ENCODE results near the gene IFITM2. TPM values are rescaled to one million over a fixed set of nuclear protein-coding genes. Genes with fewer than 3 reads are reported as not detected.
A peak's percentile ranks its signal among the peaks of the same experiment; 100 is the strongest.

The IFITM2 gene
- total and polyA plus RNA-seq, 2 experiments from 2014 or later = 59.2 to 504 TPM

- no peak for TF ChIP-seq CTCF (IDR thresholded peaks at IDR 0.05; ENCODE audit: poor library complexity)
- TF ChIP-seq EZH2 (IDR thresholded peaks at IDR 0.05; ENCODE audit: borderline replicate concordance) = no peak
- TF ChIP-seq EZH2phosphoT487 (IDR thresholded peaks at IDR 0.05; ENCODE audit: low read depth, severe bottlenecking, unreplicated experiment) = no peak
- Histone ChIP-seq H2AFZ (no peak within 1 kb of the TSS), H3K79me2 (no peaks in the 10 kb centered on the region), H3K4me1 (ENCODE audit: insufficient read depth) (peaks cover 3% of the 10 kb centered on the region), H3K4me2 (no peak within 1 kb of the TSS), H3K36me3 (replicated peaks; ENCODE audit: insufficient read depth, low read depth) (no peaks in the 10 kb centered on the region), H3K4me3 (no peak within 1 kb of the TSS), H3K9me2 (replicated peaks; ENCODE audit: insufficient read depth) (no peaks in the 10 kb centered on the region), H3K27ac (no peak within 1 kb of the TSS), H4K20me1 (ENCODE audit: insufficient read depth, poor library complexity, severe bottlenecking) (no peaks in the 10 kb centered on the region), H3K27me3 (no peaks in the 10 kb centered on the region), H3K9me3 (ENCODE audit: low read depth) (no peaks in the 10 kb centered on the region)
- DNase-seq (ENCODE audit: low spot score) = no peak
- WGBS (ENCODE audit: low lambda C conversion rate, missing lambda C conversion rate) = 83% methylated on average over 16 of the region's 40 CpGs
Observed at GRCh38 chr11:299081-299891, 8.3 kb upstream of the IFITM2 start, which contains the start of gene IFITM5. TSS of gene IFITM5 (minus strand) at chr11:299526. CDS start at chr11:299490, 36 bp downstream.

- DNase-seq (ENCODE audit: low spot score) = peak; percentile 61
- Histone ChIP-seq H3K9me3 (ENCODE audit: low read depth) (no peaks in the 10 kb centered on the region), H2AFZ (no peak overlapping the region), H3K27ac (no peak overlapping the region), H3K4me1 (ENCODE audit: insufficient read depth) (peaks cover 3% of the 10 kb centered on the region), H3K79me2 (no peaks in the 10 kb centered on the region), H4K20me1 (ENCODE audit: insufficient read depth, poor library complexity, severe bottlenecking) (no peaks in the 10 kb centered on the region), H3K9me2 (replicated peaks; ENCODE audit: insufficient read depth) (no peaks in the 10 kb centered on the region), H3K27me3 (no peaks in the 10 kb centered on the region), H3K36me3 (replicated peaks; ENCODE audit: insufficient read depth, low read depth) (no peaks in the 10 kb centered on the region), H3K4me3 (no peak overlapping the region), H3K4me2 (no peak overlapping the region)
- WGBS (ENCODE audit: low lambda C conversion rate, missing lambda C conversion rate) = 47% methylated on average over 16 of the region's 20 CpGs
- TF ChIP-seq EZH2 (IDR thresholded peaks at IDR 0.05; ENCODE audit: borderline replicate concordance) (no peak), CTCF (IDR thresholded peaks at IDR 0.05; ENCODE audit: poor library complexity) (peak; percentile 25), EZH2phosphoT487 (IDR thresholded peaks at IDR 0.05; ENCODE audit: low read depth, severe bottlenecking, unreplicated experiment) (no peak)
Observed at GRCh38 chr11:299951-300735, 7.5 kb upstream of the IFITM2 start.

- TF ChIP-seq EZH2 (IDR thresholded peaks at IDR 0.05; ENCODE audit: borderline replicate concordance) = no peak
- no peak overlapping the region for H3K4me3 ChIP-seq
- no peaks in the 10 kb centered on the region for H3K36me3 ChIP-seq (replicated peaks; ENCODE audit: insufficient read depth, low read depth)
- no peaks in the 10 kb centered on the region for H3K9me2 ChIP-seq (replicated peaks; ENCODE audit: insufficient read depth)
- no peaks in the 10 kb centered on the region for H3K27me3 ChIP-seq
- WGBS (ENCODE audit: low lambda C conversion rate, missing lambda C conversion rate) = 88% methylated on average over 7 of the region's 12 CpGs
- H3K4me1 ChIP-seq (ENCODE audit: insufficient read depth) = peaks cover 3% of the 10 kb centered on the region
- no peak overlapping the region for H3K27ac ChIP-seq
- DNase-seq (ENCODE audit: low spot score) = no peak
- no peak overlapping the region for H3K4me2 ChIP-seq
- H3K9me3 ChIP-seq (ENCODE audit: low read depth) = no peaks in the 10 kb centered on the region
- H2AFZ ChIP-seq = no peak overlapping the region
- H3K79me2 ChIP-seq = no peaks in the 10 kb centered on the region
- no peaks in the 10 kb centered on the region for H4K20me1 ChIP-seq (ENCODE audit: insufficient read depth, poor library complexity, severe bottlenecking)
Observed at GRCh38 chr11:303363-303762, 4.3 kb upstream of the IFITM2 start.

GRCh38 chr11:304061-304506 is 3.5 kb upstream of the IFITM2 start:
- DNase-seq (ENCODE audit: low spot score) = no peak
- no peaks in the 10 kb centered on the region for H3K36me3 ChIP-seq (replicated peaks; ENCODE audit: insufficient read depth, low read depth)
- TF ChIP-seq CTCF (IDR thresholded peaks at IDR 0.05; ENCODE audit: poor library complexity) (no peak), EZH2 (IDR thresholded peaks at IDR 0.05; ENCODE audit: borderline replicate concordance) (no peak), EZH2phosphoT487 (IDR thresholded peaks at IDR 0.05; ENCODE audit: low read depth, severe bottlenecking, unreplicated experiment) (no peak)
- H3K79me2 ChIP-seq = peaks cover 2% of the 10 kb centered on the region
- no peak overlapping the region for H3K27ac ChIP-seq
- H2AFZ ChIP-seq = no peak overlapping the region
- H3K27me3 ChIP-seq = no peaks in the 10 kb centered on the region
- no peak overlapping the region for H3K4me3 ChIP-seq
- H3K4me2 ChIP-seq = no peak overlapping the region
- no peaks in the 10 kb centered on the region for H4K20me1 ChIP-seq (ENCODE audit: insufficient read depth, poor library complexity, severe bottlenecking)
- 98% methylated on average over 19 of the region's 52 CpGs for WGBS (ENCODE audit: low lambda C conversion rate, missing lambda C conversion rate)
- no peaks in the 10 kb centered on the region for H3K9me2 ChIP-seq (replicated peaks; ENCODE audit: insufficient read depth)
- no peaks in the 10 kb centered on the region for H3K9me3 ChIP-seq (ENCODE audit: low read depth)
- H3K4me1 ChIP-seq (ENCODE audit: insufficient read depth) = peaks cover 5% of the 10 kb centered on the region

Measured in hepatocyte (in vitro differentiated cells).